Stimulated activated CD4-positive, alpha-beta T cell treated with anti-CD3 and anti-CD28 coated beads, Interleukin-1b, Interleukin-23, amount 100 ng/mL, for 1 hour (primary cell): ENCODE measurements around the gene XXYLT1.

Source experiments
- DNase-seq, 2 donors: peaks; one replicate each; pipeline ENCODE4 v3.0.0-alpha.2; 2020; ENCODE audit warnings: low read depth in 2 of 2

XXYLT1 gene

DNA sequence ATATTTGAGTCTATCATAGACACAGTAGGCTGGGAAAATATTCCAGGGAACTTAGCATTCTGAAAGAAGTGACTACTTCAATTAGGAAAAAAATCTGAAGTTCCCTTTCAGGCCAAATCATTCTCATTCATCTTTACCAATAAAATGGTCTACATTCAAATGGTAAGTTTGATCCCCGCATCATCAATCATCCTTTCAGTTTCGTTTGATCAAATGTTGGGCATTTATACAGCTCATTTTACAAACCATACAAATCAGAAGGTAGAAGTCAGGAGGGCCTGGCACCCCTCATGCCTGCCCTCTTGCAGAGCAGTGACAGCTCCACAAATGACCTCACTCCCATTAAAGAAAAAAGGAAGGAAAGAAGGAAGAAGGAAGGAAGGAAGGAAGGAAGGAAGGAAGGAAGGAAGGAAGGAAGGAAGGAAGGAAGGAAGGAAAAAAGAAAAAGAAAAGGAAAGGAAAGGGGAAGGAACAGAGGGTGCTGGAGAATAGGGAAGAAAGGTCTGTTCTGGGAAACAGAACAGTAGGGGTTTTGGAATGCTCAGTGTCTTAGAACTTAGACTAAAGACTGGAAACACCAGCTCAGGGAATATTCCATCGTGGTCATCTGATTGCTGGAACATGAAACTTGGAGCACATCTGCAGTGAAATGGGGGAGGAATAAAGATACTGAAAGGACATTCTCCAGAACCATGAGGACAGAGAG is 86.1 kb downstream of the XXYLT1 start:
- DNase-seq = no peak

GRCh38 chr3:195183071-195183776 is 87.7 kb downstream of the XXYLT1 start:
- DNase-seq = no peak

DNA sequence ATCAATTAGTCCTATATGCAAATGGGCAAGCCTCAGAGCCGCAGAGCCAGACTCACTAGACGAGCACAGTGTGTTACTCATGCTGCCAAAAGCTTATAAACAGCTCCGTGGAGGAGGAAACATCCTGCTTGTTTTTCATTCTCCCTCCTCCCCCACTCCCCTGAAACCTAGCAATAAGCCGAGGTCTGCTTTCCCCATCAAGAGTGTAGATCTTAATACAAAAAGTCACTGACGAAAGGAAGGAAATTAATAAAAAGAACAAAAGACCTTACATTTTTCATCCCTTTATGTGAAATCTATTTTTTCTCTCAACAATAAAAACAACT is 88.5 kb downstream of the XXYLT1 start:
- no peak for DNase-seq

DNA sequence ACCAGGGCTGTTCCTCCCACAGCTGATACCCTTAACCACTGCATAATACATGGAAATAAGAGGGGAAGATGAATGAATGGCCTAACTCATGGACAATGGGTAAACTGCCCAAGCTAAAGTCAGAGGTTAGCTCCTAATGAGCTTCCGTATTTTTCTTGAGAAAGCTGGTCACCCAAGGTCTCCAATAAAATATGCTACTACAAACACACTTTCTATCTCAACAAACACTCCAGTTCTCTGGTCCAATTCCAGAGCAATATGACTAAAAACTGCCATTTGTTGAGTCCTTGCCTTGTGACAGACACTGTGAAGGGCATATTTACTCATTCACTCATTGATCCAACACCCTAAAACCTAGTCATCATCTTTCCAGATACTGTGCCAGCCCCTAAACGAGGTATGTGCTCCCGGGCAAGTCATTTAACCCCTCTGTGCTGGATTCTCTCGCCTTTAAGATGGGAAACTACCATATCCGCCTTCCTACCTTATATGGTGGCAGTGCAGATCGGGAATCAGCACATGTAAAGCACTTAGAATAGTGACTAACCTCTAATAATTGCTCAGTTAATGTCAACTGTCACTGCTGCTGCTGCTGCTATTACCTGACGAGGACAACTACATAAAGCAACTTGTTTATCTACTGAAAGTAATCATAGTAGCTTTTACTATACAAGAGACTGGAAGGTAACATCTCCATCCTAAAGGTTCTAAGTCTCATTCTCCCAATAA is 89.1 kb downstream of the XXYLT1 start:
- DNase-seq = no peak

DNA sequence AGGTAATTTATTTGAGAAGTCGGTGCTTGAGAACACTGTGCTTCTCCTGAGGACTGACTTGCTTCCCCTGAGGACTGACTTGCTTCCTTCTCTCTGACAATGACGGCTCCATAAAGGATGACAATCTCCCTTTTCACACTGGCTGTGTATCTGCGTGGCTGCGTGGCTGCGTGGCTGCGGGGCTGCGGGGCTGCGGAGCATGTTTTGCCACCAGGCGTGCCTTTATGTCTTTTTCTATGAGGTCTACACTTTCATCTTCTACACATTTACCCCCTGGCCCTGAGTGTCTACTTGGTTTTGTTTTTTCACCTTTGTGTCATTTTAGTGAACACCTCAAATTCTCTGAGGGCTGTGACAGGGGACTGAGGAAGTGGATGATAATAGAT is 89.9 kb downstream of the XXYLT1 start:
- no peak for DNase-seq

GRCh38 chr3:195180490-195181112 is 90.4 kb downstream of the XXYLT1 start:
- DNase-seq = no peak

- no peak for DNase-seq
Observed at GRCh38 chr3:195179776-195180489, 91.0 kb downstream of the XXYLT1 start.

GRCh38 chr3:195178124-195178910 is 92.6 kb downstream of the XXYLT1 start:
- DNase-seq = no peak

DNA sequence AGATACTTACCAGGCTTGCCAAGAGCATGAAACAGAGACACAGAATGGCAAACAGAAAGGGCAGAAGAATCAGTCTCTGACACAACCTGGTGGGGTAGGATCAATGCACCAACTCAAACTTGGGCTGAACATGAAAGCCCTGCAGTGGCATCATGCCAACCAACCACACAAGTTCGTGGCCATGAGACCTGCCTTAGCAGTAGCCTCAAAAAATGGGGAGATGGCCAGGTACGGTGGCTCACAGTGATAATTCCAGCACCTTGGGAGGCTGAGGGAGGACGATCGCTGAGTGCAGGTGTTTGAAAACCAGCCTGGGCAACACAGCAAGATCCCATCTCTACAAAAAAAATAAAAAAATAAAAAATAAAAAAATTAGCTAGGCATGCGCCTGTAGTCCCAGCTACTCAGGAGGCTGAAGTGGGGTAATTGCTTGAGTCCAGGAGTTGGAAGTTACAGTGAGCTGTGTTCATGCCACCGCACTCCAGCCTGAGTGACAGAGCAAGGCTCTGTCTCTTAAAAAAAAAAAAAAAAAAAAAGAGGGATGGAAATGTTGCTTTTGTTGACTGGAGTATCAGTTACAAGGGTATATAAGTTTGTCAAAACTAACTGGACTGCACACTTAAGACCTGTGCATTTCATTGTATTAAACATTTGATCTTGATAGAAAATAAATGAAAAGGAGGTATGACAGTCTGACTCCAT is 93.4 kb downstream of the XXYLT1 start:
- DNase-seq = no peak

GRCh38 chr3:195176776-195177175 is 94.2 kb downstream of the XXYLT1 start:
- no peak for DNase-seq

- DNase-seq = no peak
Observed at GRCh38 chr3:195175476-195176337, 95.3 kb downstream of the XXYLT1 start.

DNA sequence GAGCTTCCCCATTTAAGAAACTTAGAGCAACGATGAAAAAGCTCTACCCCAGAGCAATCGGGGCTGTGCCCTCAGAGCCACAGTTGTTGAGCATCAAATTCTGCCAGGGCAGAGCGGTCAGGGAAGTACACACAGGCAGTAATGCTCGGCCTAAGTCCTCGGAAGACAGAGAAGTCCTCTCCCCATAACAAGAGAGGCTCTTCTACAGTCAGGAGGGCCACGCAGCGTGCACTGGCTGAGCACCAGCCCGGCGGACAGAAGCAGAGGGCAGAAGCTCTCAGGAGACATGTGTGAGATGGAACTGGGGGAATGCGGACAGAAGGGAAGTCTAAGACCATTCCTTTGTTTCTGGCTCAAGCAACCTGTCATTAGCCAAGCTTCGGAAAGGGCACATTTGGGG is 95.9 kb downstream of the XXYLT1 start:
- DNase-seq = no peak

DNA sequence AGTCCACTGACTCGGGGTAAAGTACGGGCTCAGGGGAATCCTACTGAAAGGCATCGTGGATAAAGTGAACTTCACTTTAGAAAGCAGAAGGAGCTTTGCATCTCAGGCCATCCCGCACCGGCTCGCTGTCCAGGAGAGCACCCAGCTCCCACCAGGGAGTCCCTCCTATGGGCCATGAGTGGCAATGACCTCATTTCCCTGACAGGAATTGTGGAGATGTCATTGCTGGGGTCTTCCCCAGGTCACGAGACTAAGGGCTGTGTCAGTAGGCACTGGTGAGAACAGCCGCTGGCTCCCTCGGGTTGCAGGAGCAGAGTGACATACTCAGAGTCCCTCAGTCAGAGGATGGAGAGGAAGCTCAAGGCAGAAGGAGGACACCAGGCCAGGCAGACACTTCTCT is 97.3 kb downstream of the XXYLT1 start:
- no peak for DNase-seq

DNA sequence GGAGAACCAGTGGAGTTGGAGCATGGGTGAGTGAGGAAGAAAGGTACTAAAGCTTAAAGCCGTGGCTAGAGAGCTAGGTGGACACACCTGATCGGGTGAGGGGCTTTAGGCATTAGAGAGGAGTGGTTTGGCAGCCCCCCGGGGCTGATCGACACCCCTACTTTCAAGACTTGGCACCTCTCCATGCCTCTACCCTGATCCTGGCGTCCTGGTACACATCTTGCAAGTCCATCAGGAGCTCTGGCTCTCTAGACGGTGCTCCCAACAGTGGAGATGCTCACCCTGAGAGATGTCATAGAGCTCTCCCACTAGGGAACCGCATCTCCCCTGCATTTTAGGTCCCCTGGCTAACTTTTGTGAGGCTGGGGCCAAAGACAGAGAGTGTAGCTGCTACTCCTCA is 98.1 kb downstream of the XXYLT1 start:
- DNase-seq = no peak

DNA sequence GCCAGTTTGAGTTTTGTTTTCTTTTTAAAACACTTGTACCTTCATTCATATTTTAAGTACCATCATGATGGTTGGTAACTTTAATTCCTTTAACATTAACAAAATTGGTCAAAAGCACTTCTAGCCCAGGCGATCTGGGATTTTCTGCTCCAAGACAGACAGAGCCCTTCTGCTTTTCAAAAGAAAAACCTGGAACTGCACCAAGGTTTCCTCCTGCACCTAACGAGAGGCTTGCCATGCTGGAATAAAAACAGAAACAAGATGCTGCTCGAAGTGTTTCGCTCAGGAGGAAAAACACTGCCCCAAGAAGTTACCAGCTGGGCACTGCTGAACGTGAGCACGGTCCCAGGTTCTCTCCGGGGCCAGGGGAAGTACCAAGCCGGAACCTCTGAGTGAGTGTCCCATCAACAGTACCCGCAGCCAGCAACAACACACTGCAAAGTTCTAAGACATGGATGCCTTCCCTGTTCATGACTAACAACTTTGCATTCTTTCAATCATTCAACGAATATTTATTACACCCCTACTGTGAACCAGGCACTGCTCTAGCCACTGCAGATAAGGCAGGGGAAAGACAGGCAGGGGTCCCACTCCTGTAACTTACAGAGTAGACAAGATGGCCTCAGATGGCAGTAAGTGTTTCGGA is 98.8 kb downstream of the XXYLT1 start:
- DNase-seq = no peak

GRCh38 chr3:195171093-195171873 is 99.7 kb downstream of the XXYLT1 start:
- DNase-seq = no peak

- DNase-seq = no peak
Observed at GRCh38 chr3:195170496-195170895, 100.5 kb downstream of the XXYLT1 start.

DNA sequence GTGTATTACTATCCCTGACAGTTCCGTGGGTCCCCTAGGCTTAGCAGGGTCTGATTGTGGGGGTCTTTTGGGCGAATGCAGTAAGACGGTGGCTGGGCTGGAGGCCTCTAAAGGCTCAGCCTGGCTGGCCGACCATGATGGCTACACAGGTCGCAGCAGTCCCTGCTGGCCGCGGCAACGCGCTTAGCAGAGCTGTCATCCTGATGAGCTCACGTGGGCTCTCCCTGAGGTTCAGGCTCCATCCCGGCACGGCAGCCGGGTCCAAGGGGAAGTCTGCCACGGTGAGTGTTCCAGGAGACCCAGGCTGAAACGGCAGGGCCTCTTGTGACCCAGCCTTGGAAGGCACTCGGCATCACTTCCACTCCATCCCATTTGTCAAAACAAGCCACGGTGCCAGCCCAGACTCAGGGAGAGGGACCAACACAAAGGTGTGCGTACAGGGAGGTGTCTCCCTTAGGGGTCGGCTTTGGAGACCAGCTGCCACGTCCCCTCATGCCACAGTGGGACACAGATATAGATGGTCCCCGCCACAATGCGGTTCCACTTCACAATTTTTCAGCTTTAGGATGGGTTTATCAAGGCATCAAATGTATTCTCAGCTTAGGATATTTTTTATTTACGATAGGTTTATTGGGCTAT is 101.8 kb downstream of the XXYLT1 start:
- DNase-seq = no peak
